MV-4-11 (cell line): ENCODE measurements around the gene KCNK18.
"Not testable (repeated sequence)": the region's sequence is repeated elsewhere in the genome, so short reads cannot be mapped to it uniquely, and the experiment has no call there.

Experiments
- DNase-seq: peaks from one replicate; lab custom pipeline; 2025; lab: John Stamatoyannopoulos, UW

KCNK18 gene

DNA sequence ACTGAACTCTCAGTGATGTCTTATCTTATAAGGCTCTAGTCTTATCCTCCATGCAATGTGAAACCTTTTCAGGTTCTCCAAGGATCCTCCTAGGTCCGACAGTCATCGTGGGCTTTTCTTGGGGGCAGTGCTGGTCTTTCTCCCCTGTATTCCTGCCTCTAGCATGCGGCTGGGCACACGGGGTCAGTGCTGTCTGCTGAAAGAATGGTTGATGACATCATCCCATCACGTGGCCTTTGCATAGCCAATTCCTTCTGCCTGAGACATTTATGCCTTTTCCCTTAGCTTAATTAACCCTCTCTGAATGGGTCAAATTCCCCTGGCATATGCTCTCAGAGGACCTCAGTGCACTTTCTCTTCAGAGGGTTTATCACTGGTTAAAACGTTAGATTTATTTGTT is 27.0 kb upstream of the KCNK18 start:
- DNase-seq, result no peak

- peak; percentile 75 for DNase-seq
Observed at GRCh38 chr10:117174439-117175214, 22.7 kb upstream of the KCNK18 start.

DNA sequence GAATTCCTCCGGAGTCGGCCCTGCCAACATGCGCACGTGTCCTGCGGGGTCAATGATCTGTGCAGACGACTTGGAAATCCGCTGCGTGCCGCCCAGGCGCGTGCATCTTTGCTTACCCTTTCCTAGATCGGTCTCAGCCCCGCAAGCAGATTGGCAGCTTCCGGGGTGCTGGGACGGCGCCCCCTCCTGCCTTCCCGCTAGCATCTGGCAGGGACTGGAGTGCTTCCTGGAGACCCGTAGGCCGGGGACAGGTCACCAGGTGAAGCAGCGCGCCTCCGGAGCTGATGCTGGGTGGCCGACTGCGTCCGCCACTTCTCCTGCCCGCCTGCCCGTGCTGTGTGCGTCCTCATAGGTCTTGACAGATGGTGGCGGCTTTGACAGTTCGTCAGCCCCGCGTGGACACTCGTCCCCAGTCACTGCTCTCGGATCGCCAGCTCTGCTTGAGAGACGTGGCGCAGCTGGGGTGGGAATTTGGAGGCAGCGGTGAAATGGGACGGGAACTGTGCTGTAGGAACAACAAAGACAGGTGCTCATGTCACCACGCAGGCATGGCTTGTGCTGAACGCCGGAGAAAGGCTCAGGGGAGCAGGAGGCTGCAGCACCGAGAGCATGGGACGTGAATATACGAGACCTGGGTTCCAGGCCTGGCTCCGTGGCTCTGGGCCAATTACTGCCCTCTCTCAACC is 21.9 kb upstream of the KCNK18 start:
- no peak for DNase-seq

DNA sequence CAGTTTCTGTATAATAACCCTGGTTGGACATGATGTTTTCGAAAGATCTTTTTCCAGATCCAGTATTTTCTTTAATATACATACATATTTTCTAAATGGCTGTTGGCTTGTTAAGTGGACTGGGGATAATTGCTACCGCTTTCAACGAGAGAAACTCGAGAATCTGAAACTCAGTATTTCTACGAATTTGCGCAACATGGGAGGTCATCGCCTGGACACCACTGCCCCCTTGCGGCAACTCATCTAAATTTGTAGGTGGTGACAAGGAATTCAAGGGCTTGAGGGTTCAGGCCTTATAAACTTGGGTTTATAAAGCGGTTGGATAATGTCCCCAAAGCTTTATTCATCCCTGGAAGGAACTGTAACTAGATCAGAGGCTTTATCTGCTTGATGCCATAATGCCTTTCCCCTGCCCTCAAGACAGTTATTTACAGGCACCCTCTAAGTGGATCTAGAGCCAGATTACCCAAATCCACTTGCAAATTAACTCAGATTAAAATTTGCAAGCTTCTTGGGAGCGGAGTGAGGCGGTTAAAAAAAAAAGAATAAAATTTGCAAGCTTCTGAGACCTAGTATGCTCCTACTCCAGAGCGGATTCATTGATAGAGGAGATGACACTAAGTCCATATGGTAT is 21.3 kb upstream of the KCNK18 start:
- DNase-seq, result peak; percentile 79

GRCh38 chr10:117178190-117178589 is 19.1 kb upstream of the KCNK18 start:
- no peak for DNase-seq

GRCh38 chr10:117184296-117184695 is 13.0 kb upstream of the KCNK18 start:
- DNase-seq, result no peak

DNA sequence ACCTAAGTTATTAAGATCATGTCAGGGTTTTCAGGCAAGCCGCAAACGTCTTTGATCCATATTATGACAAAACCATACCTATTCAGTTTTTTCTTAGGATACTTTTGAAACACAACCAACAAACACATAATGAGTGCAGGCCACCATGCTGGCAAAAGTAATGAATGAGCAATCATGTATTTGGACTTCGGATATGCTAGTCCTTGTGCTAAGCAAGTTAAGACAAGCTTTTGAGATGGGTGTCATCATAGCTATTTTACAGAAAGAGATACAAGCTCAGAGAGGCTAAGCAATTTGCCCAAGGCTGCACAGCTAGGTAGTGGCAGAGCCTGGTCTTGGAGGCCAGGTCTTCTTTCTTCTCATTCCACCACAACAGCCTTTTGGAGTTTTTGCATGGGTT is 12.5 kb upstream of the KCNK18 start:
- no peak for DNase-seq

- not testable (repeated sequence) for DNase-seq
Observed at GRCh38 chr10:117185817-117186216, 11.5 kb upstream of the KCNK18 start.

- DNase-seq, result peak; percentile 23
Observed at GRCh38 chr10:117186832-117187615, 10.3 kb upstream of the KCNK18 start.

DNA sequence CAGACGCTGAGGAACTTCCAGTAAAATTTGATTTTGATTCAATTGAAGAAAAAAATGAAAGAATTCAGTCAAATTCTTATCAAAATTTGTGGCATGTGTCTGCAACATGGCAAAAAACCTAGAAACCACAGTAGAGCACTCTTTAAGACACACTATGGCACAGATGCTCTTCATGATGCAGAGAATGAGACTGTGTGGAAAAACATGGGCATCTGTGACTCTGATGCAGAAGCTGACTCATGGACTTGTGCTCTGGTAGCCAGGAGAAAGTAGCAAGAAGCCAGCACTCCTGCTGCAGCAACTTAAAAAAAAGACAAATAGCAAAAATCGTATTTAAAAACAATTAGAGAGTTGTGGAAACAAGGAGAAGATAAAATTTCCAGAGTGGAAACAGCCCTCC is 8.9 kb upstream of the KCNK18 start:
- DNase-seq, result no peak

DNA sequence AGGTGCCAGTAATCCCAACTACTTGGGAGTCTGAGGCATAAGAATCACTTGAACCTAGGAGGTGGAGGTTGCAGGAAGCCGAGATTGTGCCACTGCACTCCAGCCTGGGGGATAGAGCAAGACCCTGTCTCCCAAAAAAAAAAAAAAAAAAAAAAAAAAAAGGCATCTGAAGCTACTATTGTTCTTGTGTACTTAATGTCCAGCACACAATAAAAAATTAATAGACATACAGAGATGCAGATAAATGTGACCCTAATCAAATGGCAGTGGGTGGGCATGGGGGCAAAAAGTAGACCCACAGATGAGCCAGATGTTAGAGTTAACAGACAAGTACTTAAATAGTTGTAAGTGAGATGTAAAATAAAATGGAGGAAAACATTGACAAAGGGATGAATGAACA is 7.7 kb upstream of the KCNK18 start:
- no peak for DNase-seq

DNA sequence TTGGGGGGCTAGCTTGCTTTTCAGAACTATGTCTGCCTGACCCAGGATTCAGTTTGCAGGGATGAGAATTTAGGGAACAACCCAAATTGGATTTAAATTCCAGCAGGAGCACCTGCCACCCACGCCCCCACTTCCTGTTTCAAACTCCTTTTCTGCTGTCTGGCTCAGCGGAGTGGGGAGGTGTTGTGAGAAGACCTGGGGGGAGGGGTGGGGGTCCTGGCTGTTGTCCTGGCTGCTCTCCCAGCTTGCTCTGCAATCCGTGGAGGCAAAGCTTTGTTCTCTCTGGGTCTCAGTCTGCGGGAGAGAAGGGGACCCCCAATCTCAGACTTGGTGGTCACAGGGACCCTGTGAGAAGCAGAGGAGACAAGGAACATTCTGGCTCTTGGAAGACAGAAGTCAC is 799 bp downstream of the KCNK18 start:
- no peak for DNase-seq

- no peak for DNase-seq
Observed at GRCh38 chr10:117201826-117202225, 4.5 kb downstream of the KCNK18 start.

- DNase-seq, result peak; percentile 24
Observed at GRCh38 chr10:117204316-117204715, 7.0 kb downstream of the KCNK18 start.

- no peak for DNase-seq
Observed at GRCh38 chr10:117212176-117212575, 14.9 kb downstream of the KCNK18 start.

GRCh38 chr10:117214401-117214800 is 17.1 kb downstream of the KCNK18 start:
- DNase-seq, result no peak

GRCh38 chr10:117215079-117215478 is 17.8 kb downstream of the KCNK18 start:
- DNase-seq, result no peak

DNA sequence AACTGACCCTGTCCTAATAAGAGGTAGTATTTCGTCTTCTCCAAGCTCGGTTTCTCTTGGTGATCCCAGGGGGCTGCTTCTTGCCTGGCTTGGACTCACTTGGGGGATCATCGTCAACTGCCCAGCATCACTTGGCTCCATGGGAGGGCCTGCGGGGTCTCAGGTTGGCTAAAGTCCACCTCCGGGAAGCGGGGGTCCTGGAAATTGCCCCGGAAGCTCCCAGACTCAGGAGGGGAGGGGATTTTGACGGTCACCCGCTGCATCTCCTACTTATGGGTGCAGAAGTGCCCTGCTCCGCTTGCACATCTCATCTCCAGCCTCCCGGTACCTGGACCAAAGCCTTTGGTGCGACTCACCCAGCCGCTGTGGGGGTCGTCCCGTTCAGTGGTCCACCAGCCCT is 18.7 kb downstream of the KCNK18 start:
- DNase-seq, result no peak

DNA sequence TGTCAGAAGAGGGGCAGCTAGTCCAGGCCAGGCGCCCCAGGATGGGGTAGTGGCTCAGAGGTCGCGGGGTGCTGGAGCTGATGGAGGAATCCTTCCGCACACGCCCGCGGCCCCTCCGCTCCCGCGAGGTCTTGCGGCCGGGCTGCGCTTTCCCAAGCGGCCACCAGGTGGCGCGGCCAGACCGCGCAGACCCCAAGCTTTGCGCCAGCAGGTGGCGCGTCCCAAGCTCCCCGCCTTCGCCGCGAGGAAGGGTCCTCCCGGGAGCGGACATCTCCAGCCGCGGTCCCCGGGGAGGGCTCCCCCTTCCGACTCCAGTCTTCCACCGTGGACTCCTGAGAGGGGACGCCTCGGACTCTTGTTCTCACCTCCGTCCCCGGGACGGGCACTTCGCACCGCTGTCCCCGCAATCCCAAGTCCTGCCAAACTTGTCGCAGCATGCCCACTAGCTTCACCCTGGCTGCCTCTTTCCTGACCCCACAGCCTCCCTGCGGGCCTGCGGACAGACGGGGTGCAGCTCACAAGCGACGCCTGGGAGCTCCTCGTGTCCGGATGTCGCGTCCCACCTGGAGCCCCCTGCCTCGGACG is 19.4 kb downstream of the KCNK18 start:
- DNase-seq, result peak; percentile 11

DNA sequence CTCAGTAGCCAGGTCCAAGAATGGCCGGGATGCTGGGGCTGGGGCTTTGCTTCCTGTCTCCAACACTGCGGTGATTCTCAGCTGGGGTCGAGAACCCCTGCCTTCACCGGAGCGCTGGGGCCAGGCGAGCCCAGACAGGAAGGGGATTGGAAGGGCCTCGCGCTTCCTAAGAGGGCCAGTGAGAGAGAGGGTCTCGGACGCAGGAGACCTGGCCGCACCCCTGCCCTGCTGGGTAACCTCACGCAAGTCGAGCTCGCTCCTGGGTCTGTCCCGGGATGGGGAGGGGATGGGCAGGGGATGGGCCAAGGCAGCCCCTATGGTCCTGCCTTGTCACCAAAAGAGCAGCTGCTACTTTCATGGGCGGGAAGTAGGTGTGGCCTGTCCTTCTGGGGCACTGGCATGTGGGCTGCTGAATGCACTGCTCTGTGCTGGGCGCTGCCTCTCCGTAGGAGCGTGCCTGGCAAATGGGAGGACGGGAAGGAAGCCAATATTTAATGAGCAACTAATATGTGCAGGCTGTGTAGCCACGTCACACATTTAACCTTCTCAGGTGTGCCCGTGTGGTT is 20.0 kb downstream of the KCNK18 start:
- DNase-seq, result no peak

- no peak for DNase-seq
Observed at GRCh38 chr10:117218654-117219053, 21.4 kb downstream of the KCNK18 start.
